SK-N-SH (cell line): ENCODE results near the gene LMAN2.

Experiments used
- CTCF ChIP-seq: fragments of 200-600 bp; sonication (generic); IDR thresholded peaks from 2 replicates; pipeline ENCODE4 v1.6.1; 2017; ENCODE audit warnings: antibody characterized with exemption, mild to moderate bottlenecking, moderate library complexity
- EP300 ChIP-seq, 2 experiments: IDR thresholded peaks; 2 replicates each; pipeline versions ENCODE4 v1.4.0 to v1.6.1; 2012; ENCODE audit warnings: borderline replicate concordance in 1 of 2, low read depth in 1 of 2, low read length in 1 of 2
- FOXM1 ChIP-seq: IDR thresholded peaks from 2 replicates; pipeline ENCODE4 v1.4.0; 2012; ENCODE audit warnings: low read depth, mild to moderate bottlenecking
- GABPA ChIP-seq: IDR thresholded peaks from 2 replicates; pipeline ENCODE4 v1.4.0; 2012; ENCODE audit warnings: low read depth, mild to moderate bottlenecking
- JUND ChIP-seq: IDR thresholded peaks from 2 replicates; pipeline ENCODE4 v1.4.0; 2012
- POLR2AphosphoS5 ChIP-seq: IDR thresholded peaks from 2 replicates; pipeline ENCODE4 v1.6.1; 2012; ENCODE audit warnings: low read depth, low read length
- RCOR1 ChIP-seq: fragments of 150-350 bp; IDR thresholded peaks from 2 replicates; pipeline ENCODE4 v1.6.1; 2017; ENCODE audit warnings: antibody characterized with exemption, low read length
- RXRA ChIP-seq: IDR thresholded peaks from 2 replicates; pipeline ENCODE4 v1.4.0; 2012; ENCODE audit warnings: low read depth, mild to moderate bottlenecking, borderline replicate concordance
- SIN3A ChIP-seq: IDR thresholded peaks from 2 replicates; pipeline ENCODE4 v1.6.1; 2012; ENCODE audit warnings: low read depth, mild to moderate bottlenecking, low read length, moderate library complexity, borderline replicate concordance
- SMC3 ChIP-seq: IDR thresholded peaks from 2 replicates; pipeline ENCODE4 v1.6.1; 2012; ENCODE audit warnings: low read depth, low read length, improper control_type of control experiment
- TF ChIP-seq, protein P1 (sequence below): IDR thresholded peaks from 2 replicates; pipeline ENCODE4 v1.6.1; 2012; ENCODE audit warnings: mild to moderate bottlenecking, low read depth, low read length, moderate library complexity

- no peak for TF ChIP-seq JUND
- TF ChIP-seq, protein P1, sequence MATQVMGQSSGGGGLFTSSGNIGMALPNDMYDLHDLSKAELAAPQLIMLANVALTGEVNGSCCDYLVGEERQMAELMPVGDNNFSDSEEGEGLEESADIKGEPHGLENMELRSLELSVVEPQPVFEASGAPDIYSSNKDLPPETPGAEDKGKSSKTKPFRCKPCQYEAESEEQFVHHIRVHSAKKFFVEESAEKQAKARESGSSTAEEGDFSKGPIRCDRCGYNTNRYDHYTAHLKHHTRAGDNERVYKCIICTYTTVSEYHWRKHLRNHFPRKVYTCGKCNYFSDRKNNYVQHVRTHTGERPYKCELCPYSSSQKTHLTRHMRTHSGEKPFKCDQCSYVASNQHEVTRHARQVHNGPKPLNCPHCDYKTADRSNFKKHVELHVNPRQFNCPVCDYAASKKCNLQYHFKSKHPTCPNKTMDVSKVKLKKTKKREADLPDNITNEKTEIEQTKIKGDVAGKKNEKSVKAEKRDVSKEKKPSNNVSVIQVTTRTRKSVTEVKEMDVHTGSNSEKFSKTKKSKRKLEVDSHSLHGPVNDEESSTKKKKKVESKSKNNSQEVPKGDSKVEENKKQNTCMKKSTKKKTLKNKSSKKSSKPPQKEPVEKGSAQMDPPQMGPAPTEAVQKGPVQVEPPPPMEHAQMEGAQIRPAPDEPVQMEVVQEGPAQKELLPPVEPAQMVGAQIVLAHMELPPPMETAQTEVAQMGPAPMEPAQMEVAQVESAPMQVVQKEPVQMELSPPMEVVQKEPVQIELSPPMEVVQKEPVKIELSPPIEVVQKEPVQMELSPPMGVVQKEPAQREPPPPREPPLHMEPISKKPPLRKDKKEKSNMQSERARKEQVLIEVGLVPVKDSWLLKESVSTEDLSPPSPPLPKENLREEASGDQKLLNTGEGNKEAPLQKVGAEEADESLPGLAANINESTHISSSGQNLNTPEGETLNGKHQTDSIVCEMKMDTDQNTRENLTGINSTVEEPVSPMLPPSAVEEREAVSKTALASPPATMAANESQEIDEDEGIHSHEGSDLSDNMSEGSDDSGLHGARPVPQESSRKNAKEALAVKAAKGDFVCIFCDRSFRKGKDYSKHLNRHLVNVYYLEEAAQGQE, result no peak
- no peak for TF ChIP-seq RCOR1
- TF ChIP-seq CTCF, result no peak
- TF ChIP-seq POLR2AphosphoS5, result no peak
- no peak for TF ChIP-seq GABPA
- no peak for TF ChIP-seq EP300 (IDR thresholded peaks at IDR 0.05; ENCODE audit: borderline replicate concordance in 1 of 2, low read depth in 1 of 2, low read length in 1 of 2)
- no peak for TF ChIP-seq FOXM1
- TF ChIP-seq RXRA, result no peak
- no peak for TF ChIP-seq SIN3A
- TF ChIP-seq SMC3, result no peak
Measured at GRCh38 chr5:177297922-177298321, 53.5 kb downstream of the LMAN2 start.
